ENCODE results near the gene UBFD1. TPM values are rescaled to one million over a fixed set of nuclear protein-coding genes. Genes with fewer than 3 reads are reported as not detected.

UBFD1 gene
- total RNA-seq, 1 donor from 2014 or later = 39.1 TPM

GRCh38 chr16:23570992-23571632 lies 13.6 kb downstream of the UBFD1 start:
- peak; percentile 29 to 72 for ATAC-seq

GRCh38 chr16:23571895-23572294 lies 14.4 kb downstream of the UBFD1 start:
- H3K4me1 ChIP-seq = no peaks in the 10 kb centered on the region
- H3K4me3 ChIP-seq = no peak overlapping the region
- H3K36me3 ChIP-seq = peaks cover 84% of the 10 kb centered on the region
- no peaks in the 10 kb centered on the region for H3K27me3 ChIP-seq (ENCODE audit: low read depth)
- no peaks in the 10 kb centered on the region for H3K9me3 ChIP-seq
- H3K27ac ChIP-seq = no peak overlapping the region
- no peak for DNase-seq
- intact Hi-C loops (cut with DNase I) = no loop called here
- ATAC-seq = no peak
- TF ChIP-seq CTCF (IDR thresholded peaks at IDR 0.05) = no peak

More at GRCh38 chr16:23570992-23571632, 13.6 kb downstream of the UBFD1 start:
- H3K27ac ChIP-seq = no peak overlapping the region
- intact Hi-C loops (cut with DNase I) = no loop called here
- H3K27me3 ChIP-seq (ENCODE audit: low read depth) = no peaks in the 10 kb centered on the region
- no peak overlapping the region for H3K4me3 ChIP-seq
- no peaks in the 10 kb centered on the region for H3K9me3 ChIP-seq
- peaks cover 92% of the 10 kb centered on the region for H3K36me3 ChIP-seq
- no peak for TF ChIP-seq CTCF (IDR thresholded peaks at IDR 0.05)
- no peaks in the 10 kb centered on the region for H3K4me1 ChIP-seq
- peak; percentile 51 for DNase-seq

GRCh38 chr16:23572394-23572793 lies 14.9 kb downstream of the UBFD1 start:
- H3K27ac ChIP-seq = no peak overlapping the region
- no peaks in the 10 kb centered on the region for H3K4me1 ChIP-seq
- peaks cover 82% of the 10 kb centered on the region for H3K36me3 ChIP-seq
- H3K27me3 ChIP-seq (ENCODE audit: low read depth) = no peaks in the 10 kb centered on the region
- H3K9me3 ChIP-seq = no peaks in the 10 kb centered on the region
- H3K4me3 ChIP-seq = no peak overlapping the region
- DNase-seq (no peak), ATAC-seq (no peak)
- TF ChIP-seq CTCF (IDR thresholded peaks at IDR 0.05) = no peak
- intact Hi-C loops (cut with DNase I) = no loop called here

- TF ChIP-seq CTCF (IDR thresholded peaks at IDR 0.05) = no peak
- no peaks in the 10 kb centered on the region for H3K4me1 ChIP-seq
- ATAC-seq (no peak), DNase-seq (no peak)
- intact Hi-C loops (cut with DNase I) = no loop called here
- H3K36me3 ChIP-seq = peaks cover 82% of the 10 kb centered on the region
- no peaks in the 10 kb centered on the region for H3K27me3 ChIP-seq (ENCODE audit: low read depth)
- H3K4me3 ChIP-seq = no peak overlapping the region
- H3K9me3 ChIP-seq = no peaks in the 10 kb centered on the region
- H3K27ac ChIP-seq = no peak overlapping the region
These were observed 16.3 kb downstream of the UBFD1 start for GRCh38 chr16:23573817-23574216.

GRCh38 chr16:23575834-23576233 lies 18.3 kb downstream of the UBFD1 start:
- H3K27ac ChIP-seq = no peak overlapping the region
- no peaks in the 10 kb centered on the region for H3K27me3 ChIP-seq (ENCODE audit: low read depth)
- no peak for ATAC-seq
- no peak for TF ChIP-seq CTCF (IDR thresholded peaks at IDR 0.05)
- no peaks in the 10 kb centered on the region for H3K9me3 ChIP-seq
- intact Hi-C loops (cut with DNase I) = no loop called here
- H3K4me3 ChIP-seq = no peak overlapping the region
- no peaks in the 10 kb centered on the region for H3K4me1 ChIP-seq
- H3K36me3 ChIP-seq = peaks cover 82% of the 10 kb centered on the region
- DNase-seq = no peak
